Endodermal cell (in vitro differentiated cells): ENCODE data around the gene INPP4B. TPM values are rescaled to one million over a fixed set of nuclear protein-coding genes. Genes with fewer than 3 reads are reported as not detected.
A peak's percentile ranks its signal among the peaks of the same experiment; 100 is the strongest.

Source experiments
- DNase-seq: peaks from one replicate; pipeline ENCODE4 v3.0.0-alpha.2; 2017
- H3K27ac ChIP-seq: 2 replicates; pipeline ENCODE4 v1.5.1; 2013; ENCODE audit warnings: mild to moderate bottlenecking, low read depth, low read length, moderate library complexity
- H3K27me3 ChIP-seq: 2 replicates; pipeline ENCODE4 v1.6.1; 2013; ENCODE audit warnings: mild to moderate bottlenecking, low read length, moderate library complexity; ENCODE audit not compliant: insufficient read depth, control insufficient read depth, poor library complexity, severe bottlenecking
- H3K36me3 ChIP-seq: 2 replicates; pipeline ENCODE4 v1.7.0; 2013; ENCODE audit warnings: mild to moderate bottlenecking, low read length, moderate library complexity; ENCODE audit not compliant: control insufficient read depth, insufficient read depth
- H3K4me1 ChIP-seq: one replicate; pipeline ENCODE4 v1.7.0; 2013; ENCODE audit warnings: low read length; ENCODE audit not compliant: control insufficient read depth, insufficient read depth
- H3K4me3 ChIP-seq: 2 replicates; pipeline ENCODE4 v1.5.1; 2013; ENCODE audit warnings: mild to moderate bottlenecking, low read length, moderate library complexity
- H3K9ac ChIP-seq: 2 replicates; pipeline ENCODE4 v1.6.1; 2013; ENCODE audit warnings: mild to moderate bottlenecking, low read length, moderate library complexity; ENCODE audit not compliant: poor library complexity, severe bottlenecking; ENCODE audit errors: extremely low read depth
- H3K9me3 ChIP-seq: 2 replicates; pipeline ENCODE4 v1.6.1; 2013; ENCODE audit warnings: mild to moderate bottlenecking, low read length, moderate library complexity; ENCODE audit not compliant: control insufficient read depth
- H3K27ac Mint-ChIP-seq: 2 replicates; pipeline ENCODE4 v1.8.0; 2020; ENCODE audit warnings: mixed read lengths
- H3K27me3 Mint-ChIP-seq: 2 replicates; pipeline ENCODE4 v1.8.0; 2021; ENCODE audit warnings: mild to moderate bottlenecking, mixed read lengths; ENCODE audit not compliant: insufficient read depth
- H3K36me3 Mint-ChIP-seq: 2 replicates; pipeline ENCODE4 v1.8.0; 2020; ENCODE audit warnings: low read depth, mixed read lengths
- H3K4me1 Mint-ChIP-seq: 2 replicates; pipeline ENCODE4 v1.8.0; 2020; ENCODE audit warnings: mixed read lengths
- H3K4me3 Mint-ChIP-seq: 2 replicates; pipeline ENCODE4 v1.8.0; 2020; ENCODE audit warnings: mild to moderate bottlenecking, moderate library complexity, mixed read lengths
- H3K9me3 Mint-ChIP-seq: 2 replicates; pipeline ENCODE4 v1.8.0; 2020; ENCODE audit warnings: mild to moderate bottlenecking, mixed read lengths
- WGBS, 2 experiments: methylation state at CpG; one replicate each; pipeline versions ENCODE4 v1.1.5 to v1.1.7; 2013; ENCODE audit warnings: missing lambda C conversion rate in 2 of 2, mixed read lengths in 1 of 2; ENCODE audit not compliant: insufficient coverage in 1 of 2, insufficient read length in 1 of 2; 5-methylcytosine and 5-hydroxymethylcytosine counted together
- total RNA-seq, 2 donors: library from RNA; stranded (reverse); fragmentation: NEBNext Ultra II Directional in 1 of 2; extraction: Animal tissue kit (Norgen Biotek cat#: 25700) in 1 of 2; gene quantifications; 2 replicates in 1 of 2; 3 replicates in 1 of 2; pipeline ENCODE4 v1.2.1, GENCODE V29; 2021
- TF ChIP-seq, protein P1 (sequence below): fragments of 200-600 bp; sonication (generic); conservative IDR thresholded peaks from 2 replicates; pipeline ENCODE4 v1.5.0; 2021; ENCODE audit warnings: antibody characterized with exemption, mild to moderate bottlenecking

Gene INPP4B
- total RNA-seq, 2 donors from 2014 or later = 0.64 to 0.66 TPM

- H3K27ac Mint-ChIP-seq = no peak overlapping the region
- H3K9ac ChIP-seq = no peak overlapping the region
- H3K36me3 Mint-ChIP-seq = no peaks in the 10 kb centered on the region
- no peak for DNase-seq
- no peaks in the 10 kb centered on the region for H3K27me3 Mint-ChIP-seq
- H3K4me1 ChIP-seq = no peaks in the 10 kb centered on the region
- no peaks in the 10 kb centered on the region for H3K36me3 ChIP-seq
- TF ChIP-seq, protein P1, sequence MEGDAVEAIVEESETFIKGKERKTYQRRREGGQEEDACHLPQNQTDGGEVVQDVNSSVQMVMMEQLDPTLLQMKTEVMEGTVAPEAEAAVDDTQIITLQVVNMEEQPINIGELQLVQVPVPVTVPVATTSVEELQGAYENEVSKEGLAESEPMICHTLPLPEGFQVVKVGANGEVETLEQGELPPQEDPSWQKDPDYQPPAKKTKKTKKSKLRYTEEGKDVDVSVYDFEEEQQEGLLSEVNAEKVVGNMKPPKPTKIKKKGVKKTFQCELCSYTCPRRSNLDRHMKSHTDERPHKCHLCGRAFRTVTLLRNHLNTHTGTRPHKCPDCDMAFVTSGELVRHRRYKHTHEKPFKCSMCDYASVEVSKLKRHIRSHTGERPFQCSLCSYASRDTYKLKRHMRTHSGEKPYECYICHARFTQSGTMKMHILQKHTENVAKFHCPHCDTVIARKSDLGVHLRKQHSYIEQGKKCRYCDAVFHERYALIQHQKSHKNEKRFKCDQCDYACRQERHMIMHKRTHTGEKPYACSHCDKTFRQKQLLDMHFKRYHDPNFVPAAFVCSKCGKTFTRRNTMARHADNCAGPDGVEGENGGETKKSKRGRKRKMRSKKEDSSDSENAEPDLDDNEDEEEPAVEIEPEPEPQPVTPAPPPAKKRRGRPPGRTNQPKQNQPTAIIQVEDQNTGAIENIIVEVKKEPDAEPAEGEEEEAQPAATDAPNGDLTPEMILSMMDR = no peak
- H3K27me3 ChIP-seq = no peaks in the 10 kb centered on the region
- H3K4me3 Mint-ChIP-seq = no peak overlapping the region
- no peak overlapping the region for H3K27ac ChIP-seq
- H3K4me3 ChIP-seq = no peak overlapping the region
- no peaks in the 10 kb centered on the region for H3K9me3 ChIP-seq
- H3K4me1 Mint-ChIP-seq = peaks cover 15% of the 10 kb centered on the region
- 86 to 93% methylated on average over 1 of the region's 1 CpG for WGBS, 2 experiments
- peaks cover 2% of the 10 kb centered on the region for H3K9me3 Mint-ChIP-seq
Measured at GRCh38 chr4:142419712-142420111, 426.4 kb downstream of the INPP4B start.

DNA sequence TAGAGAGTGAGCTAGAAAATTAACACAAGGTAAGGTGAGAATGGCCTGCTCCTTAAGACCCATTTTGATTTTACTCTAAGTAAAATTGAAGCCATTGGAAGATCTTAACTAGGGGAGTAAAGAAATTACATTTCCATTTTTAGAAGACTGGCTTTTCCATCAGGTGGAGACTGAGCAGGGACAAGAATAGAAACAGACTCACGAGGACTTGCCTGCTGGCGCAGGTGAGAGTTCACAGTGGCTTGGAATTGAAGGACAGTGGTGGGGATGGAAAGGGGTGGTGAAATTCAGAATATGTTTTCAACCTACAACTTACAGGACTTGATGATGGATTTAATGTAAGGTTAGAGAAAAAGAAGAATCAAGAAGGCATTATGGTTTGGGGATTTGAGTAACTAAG is 427.4 kb downstream of the INPP4B start:
- H3K27me3 Mint-ChIP-seq = no peaks in the 10 kb centered on the region
- Histone ChIP-seq H3K9ac (no peak overlapping the region), H3K27me3 (no peaks in the 10 kb centered on the region), H3K4me3 (no peak overlapping the region), H3K9me3 (no peaks in the 10 kb centered on the region), H3K4me1 (no peaks in the 10 kb centered on the region), H3K36me3 (no peaks in the 10 kb centered on the region), H3K27ac (no peak overlapping the region)
- no peaks in the 10 kb centered on the region for H3K36me3 Mint-ChIP-seq
- no peak overlapping the region for H3K4me3 Mint-ChIP-seq
- peaks cover 17% of the 10 kb centered on the region for H3K4me1 Mint-ChIP-seq
- no peak overlapping the region for H3K27ac Mint-ChIP-seq
- no peak for DNase-seq
- H3K9me3 Mint-ChIP-seq = peaks cover 2% of the 10 kb centered on the region
- 83 to 96% methylated on average over 1 to 2 of the region's 2 CpGs for WGBS, 2 experiments
- TF ChIP-seq, protein P1 = no peak

DNA sequence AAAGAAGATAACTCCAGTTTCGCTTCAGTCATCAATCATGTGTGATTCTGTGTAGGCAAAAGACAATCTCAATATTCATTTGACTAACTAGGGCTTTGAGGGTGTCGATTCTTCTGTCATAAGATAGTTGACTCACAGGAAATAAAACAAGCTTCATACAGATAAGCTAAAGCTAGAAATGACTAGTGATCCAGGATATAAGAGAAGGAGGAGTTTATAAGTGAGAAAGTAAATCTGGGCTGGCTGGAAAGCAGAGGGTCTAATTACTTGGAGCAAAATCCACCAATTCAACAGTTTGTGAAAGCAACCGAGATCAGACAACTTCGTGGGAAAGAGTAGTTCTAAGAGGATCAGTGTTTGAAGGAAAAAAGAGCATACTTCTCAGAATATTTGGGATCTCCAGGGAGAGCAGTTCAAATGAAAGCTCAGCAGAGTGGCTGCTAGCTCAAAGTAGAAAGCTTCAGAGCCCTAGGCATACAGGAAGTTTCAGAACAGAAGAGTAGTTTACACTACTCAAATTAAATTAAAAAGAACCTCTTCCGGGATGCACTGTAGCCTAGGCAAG is 429.3 kb downstream of the INPP4B start:
- Histone ChIP-seq H3K27me3 (no peaks in the 10 kb centered on the region), H3K27ac (no peak overlapping the region), H3K36me3 (no peaks in the 10 kb centered on the region), H3K9me3 (no peaks in the 10 kb centered on the region), H3K9ac (no peak overlapping the region), H3K4me3 (no peak overlapping the region), H3K4me1 (no peaks in the 10 kb centered on the region)
- WGBS, 2 experiments = 77 to 79% methylated on average over 4 to 5 of the region's 5 CpGs
- TF ChIP-seq, protein P1 = no peak
- Mint-ChIP-seq H3K9me3 (peaks cover 2% of the 10 kb centered on the region), H3K4me3 (no peak overlapping the region), H3K36me3 (no peaks in the 10 kb centered on the region), H3K4me1 (peaks cover 17% of the 10 kb centered on the region), H3K27ac (peak overlapping the region; percentile 14), H3K27me3 (no peaks in the 10 kb centered on the region)
- no peak for DNase-seq
